ENCODE data around the gene MTERF2.
A peak's percentile ranks its signal among the peaks of the same experiment; 100 is the strongest.

MTERF2 gene

GRCh38 chr12:106986625-106987389 lies at the start of gene MTERF2:
Gene MTERF2, minus strand, starts transcription at chr12:106987146. Its CDS starts 8,432 bp downstream, at chr12:106978714.
- Histone ChIP-seq H3K27ac (ENCODE audit: extremely low read depth, low read depth, low read length) (peak within 1 kb of the TSS; percentile 61), H3K4me1 (ENCODE audit: control insufficient read depth, insufficient read depth, low read length) (no peaks in the 10 kb centered on the region), H3K9me3 (ENCODE audit: control insufficient read depth, insufficient read depth, low read depth, low read length) (no peaks in the 10 kb centered on the region), H3K4me3 (ENCODE audit: low read depth, low read length) (peak within 1 kb of the TSS; percentile 89), H3K36me3 (ENCODE audit: control insufficient read depth in 2 of 2, insufficient read depth in 1 of 2, low read length in 2 of 2) (peaks cover 11 to 32% of the 10 kb centered on the region in 2 experiments)
- CTCF ChIA-PET = interaction anchor here (1.1 to 1.6 kb wide), 2 partner anchors 9 to 105 kb away, joined by 5 read pairs; no protein-coding TSS in a partner anchor
- POLR2A ChIA-PET = interaction anchor here (0.7 to 2.0 kb wide), 11 partner anchors 9 to 630 kb away, joined by 3 to 34 read pairs (median 4); partner anchors contain the start of gene TMEM263
- TF ChIP-seq ZNF26 (tag by site-specific recombination; IDR thresholded peaks at IDR 0.05) (no peak), ZNF585B (tag by site-specific recombination; IDR thresholded peaks at IDR 0.05) (no peak), ZBTB17 (tag by site-specific recombination; IDR thresholded peaks at IDR 0.05) (peak; percentile 93), ZNF10 (tag by site-specific recombination; IDR thresholded peaks at IDR 0.05) (no peak), ZNF768 (tag by site-specific recombination; IDR thresholded peaks at IDR 0.05) (no peak), INSM2 (tag by site-specific recombination; IDR thresholded peaks at IDR 0.05) (no peak), ZNF280C (tag by site-specific recombination; IDR thresholded peaks at IDR 0.05) (no peak), KLF9 (tag by site-specific recombination; IDR thresholded peaks at IDR 0.05; ENCODE audit: low read depth) (peak; percentile 77), ZNF792 (tag by site-specific recombination; IDR thresholded peaks at IDR 0.05) (no peak), ELK4 (IDR thresholded peaks at IDR 0.05; ENCODE audit: borderline replicate concordance, low read depth, low read length) (no peak), ZNF48 (tag by site-specific recombination; IDR thresholded peaks at IDR 0.05) (no peak), ZNF274 (IDR thresholded peaks at IDR 0.05; ENCODE audit: low read length) (no peak), ZNF274 (tag by site-specific recombination; IDR thresholded peaks at IDR 0.05; ENCODE audit: borderline replicate concordance) (no peak), ZFP69B (tag by site-specific recombination; IDR thresholded peaks at IDR 0.05) (0 out of 2 replicates have a peak, but pooled peaks have one; percentile 33), ZBTB44 (tag by site-specific recombination; IDR thresholded peaks at IDR 0.05) (no peak), ZNF114 (tag by site-specific recombination; IDR thresholded peaks at IDR 0.05) (no peak), REPIN1 (tag by site-specific recombination; IDR thresholded peaks at IDR 0.05; ENCODE audit: low read depth) (no peak), ZNF138 (tag by site-specific recombination; IDR thresholded peaks at IDR 0.05; ENCODE audit: borderline replicate concordance) (no peak), ZNF23 (tag by site-specific recombination; IDR thresholded peaks at IDR 0.05; ENCODE audit: borderline replicate concordance) (no peak), SP7 (tag by site-specific recombination; IDR thresholded peaks at IDR 0.05) (no peak), HIC1 (tag by site-specific recombination; IDR thresholded peaks at IDR 0.05) (no peak), ZBTB26 (tag by site-specific recombination; optimal IDR thresholded peaks at IDR 0.05) (peak; percentile 50), ZNF248 (tag by site-specific recombination; IDR thresholded peaks at IDR 0.05) (no peak)

Data from HEK293 (cell line).